ENCODE data around the gene FAHD1.
A peak's percentile ranks its signal among the peaks of the same experiment; 100 is the strongest.
"Not testable (repeated sequence)": the region's sequence is repeated elsewhere in the genome, so short reads cannot be mapped to it uniquely, and the experiment has no call there.

Gene FAHD1

DNA sequence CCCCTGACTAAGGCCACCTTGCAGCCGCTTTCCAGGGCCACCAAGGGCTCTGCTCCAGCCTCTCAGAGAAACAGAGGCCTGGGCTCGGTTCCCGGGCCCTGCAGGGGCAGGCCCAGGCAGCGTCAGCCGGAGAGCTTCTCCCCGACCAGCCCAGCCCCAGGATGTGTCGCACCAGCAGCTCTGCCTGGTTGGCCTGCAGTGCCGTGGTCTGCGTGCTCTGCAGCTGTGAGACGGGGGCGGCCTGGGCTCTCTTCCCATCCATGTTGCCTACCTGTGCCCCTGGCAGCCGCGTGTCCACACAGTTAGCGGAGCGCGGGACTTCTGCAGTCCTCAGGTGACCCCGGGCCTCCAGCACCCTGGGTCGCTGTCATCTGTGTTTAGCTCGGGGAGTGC, 38.3 kb upstream of the FAHD1 start:
- no peak for DNase-seq (ENCODE audit: low read depth in 3 of 3, low spot score in 1 of 3)

DNA sequence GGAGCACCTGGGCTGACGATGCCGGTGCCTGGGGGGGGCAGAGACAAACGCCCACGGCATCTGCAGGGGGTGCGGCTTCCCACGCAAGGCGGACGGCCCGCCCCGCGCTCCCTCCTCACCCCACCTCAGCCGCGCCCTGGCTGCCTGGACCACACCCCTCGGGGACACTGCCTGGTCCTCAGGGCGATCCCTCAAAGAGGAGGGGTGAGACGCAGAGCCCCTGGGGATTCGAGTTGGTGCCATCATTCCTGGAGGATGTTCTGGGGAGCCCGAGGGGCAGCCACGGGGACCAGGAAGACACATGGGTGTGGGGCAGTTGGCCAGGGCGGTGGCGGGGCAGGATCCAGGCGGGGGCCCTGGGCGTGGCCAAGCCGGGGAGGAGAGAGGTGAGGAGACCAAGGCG, 37.4 kb upstream of the FAHD1 start:
- DNase-seq (ENCODE audit: low read depth in 3 of 3, low spot score in 1 of 3), result no peak

DNA sequence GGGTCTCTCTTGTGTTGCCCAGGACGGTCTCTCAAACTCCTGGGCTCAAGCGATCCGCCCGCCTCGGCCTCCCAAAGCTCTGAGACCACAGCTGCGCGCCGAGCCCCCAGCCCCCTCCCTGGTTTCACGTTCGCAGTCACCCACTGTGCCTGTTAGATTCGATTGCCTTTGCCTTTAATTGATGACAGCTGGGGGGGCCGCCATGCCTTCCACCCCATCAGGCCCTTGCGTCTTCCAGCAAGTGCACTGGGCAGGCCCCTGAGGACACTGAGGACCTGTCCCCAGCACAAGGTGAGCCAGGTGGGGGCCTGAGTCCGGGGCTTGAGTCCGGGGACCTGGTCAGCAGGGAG, 36.8 kb upstream of the FAHD1 start:
- no peak for DNase-seq (ENCODE audit: low read depth in 3 of 3, low spot score in 1 of 3)

DNA sequence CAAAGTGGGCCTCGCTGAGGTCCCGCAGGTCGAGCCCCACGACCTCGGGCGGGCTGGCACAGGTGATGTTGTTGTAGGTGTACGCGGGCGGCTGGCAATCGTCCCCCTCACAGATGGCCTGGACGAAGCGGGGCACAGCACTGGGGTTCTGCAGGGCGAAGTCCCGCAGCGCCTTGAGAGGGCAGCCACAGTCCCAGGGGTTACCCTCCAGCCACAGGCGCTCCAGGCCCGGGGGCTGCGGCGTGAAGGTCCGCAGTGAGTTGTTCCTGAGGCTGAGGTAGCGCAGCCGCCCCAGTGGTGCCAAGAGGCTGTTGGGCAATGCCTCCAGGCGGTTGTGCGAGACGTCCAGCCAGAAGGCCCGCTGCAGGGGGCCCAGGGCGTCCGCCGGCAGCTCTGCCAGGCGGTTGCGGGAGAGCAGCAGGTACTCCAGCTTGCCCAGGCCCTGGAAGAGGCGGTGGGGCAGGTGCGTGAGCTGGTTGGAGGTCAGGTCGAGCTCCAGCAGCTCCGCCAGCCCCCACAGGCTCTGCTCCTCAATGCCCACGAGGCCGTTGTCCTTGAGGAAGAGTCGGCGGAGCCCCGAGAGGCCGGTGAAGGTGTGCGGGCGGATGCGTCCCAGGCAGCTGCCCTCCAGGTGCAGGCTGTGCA, 36.3 kb upstream of the FAHD1 start:
- no peak for DNase-seq (ENCODE audit: low read depth in 3 of 3, low spot score in 1 of 3)

DNA sequence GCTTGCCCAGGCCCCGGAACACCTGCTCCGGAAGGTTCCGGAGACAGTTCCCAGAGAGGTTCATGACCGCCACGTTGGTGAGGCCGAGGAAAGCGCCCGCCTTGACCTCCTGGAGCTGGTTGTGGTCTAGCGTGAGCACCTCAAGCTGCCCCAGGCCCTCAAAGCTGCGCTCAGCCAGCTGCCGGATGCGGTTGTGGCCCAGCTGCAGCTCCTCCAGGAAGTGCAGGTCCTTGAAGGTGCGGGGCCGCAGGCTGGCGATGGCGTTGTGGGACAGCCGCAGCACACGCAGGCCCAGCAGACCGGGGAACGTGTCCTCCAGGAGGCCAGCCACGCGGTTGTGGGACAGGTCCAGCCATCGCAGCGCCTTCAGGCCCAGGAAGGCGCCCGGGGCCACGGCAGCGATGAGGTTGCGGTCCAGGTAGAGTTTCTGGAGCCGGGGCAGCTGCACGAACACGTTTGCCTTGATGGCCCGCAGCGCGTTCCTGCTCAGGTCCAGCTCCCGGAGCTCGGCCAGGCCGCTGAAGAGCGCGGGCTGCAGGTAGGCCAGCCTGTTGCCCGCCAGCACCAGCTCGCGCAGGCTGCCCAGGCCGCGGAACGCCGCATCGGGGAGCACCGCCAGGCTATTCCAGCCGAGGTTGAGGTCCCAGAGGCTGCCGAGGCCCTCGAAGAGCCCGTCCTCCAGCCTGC, 35.6 kb upstream of the FAHD1 start:
- DNase-seq (ENCODE audit: low read depth in 3 of 3, low spot score in 1 of 3), result no peak

DNA sequence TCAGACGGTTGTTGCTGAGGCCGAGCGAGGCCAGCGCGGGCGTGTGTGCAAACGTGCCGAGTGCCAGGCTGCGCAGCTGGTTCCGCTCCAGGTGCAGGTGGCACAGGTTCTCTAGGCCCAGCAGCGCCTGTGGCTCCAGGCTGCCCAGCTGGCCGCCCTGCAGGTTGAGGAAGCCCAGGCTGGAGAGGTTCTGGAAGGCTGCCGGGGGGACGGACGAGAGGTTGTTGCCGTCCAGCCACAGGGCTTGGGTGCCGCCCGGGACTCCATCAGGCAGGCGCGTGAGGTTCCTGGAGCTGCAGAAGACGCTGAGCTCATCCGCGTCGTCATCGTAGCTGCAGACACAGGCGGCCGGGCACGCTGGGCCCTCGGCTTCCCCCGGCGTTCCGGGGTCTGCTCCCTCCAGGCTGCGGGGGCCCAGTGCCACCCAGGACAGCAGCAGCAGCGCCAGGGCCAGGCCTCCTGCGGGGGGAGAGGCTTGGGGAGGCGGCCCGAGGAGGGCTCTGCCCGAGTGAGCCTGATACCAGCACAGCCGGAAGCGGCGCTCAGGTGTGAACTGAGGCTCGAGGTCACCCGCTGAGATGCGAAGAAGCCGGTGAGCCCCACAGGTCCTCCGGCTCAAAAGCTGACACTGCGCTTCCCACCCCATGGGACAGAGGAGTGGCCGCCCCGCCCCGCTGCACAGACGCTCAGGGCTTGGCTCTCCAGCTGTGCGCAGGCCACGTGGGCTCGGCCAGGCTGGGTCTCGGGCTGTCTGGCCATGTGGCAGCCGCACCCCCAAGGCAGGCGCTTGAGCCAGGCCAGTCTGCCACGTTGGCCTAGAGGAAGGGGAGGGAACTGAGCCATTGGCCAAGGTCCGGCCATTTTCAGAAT, 34.8 kb upstream of the FAHD1 start:
- DNase-seq (ENCODE audit: low read depth in 3 of 3, low spot score in 1 of 3), result no peak

DNA sequence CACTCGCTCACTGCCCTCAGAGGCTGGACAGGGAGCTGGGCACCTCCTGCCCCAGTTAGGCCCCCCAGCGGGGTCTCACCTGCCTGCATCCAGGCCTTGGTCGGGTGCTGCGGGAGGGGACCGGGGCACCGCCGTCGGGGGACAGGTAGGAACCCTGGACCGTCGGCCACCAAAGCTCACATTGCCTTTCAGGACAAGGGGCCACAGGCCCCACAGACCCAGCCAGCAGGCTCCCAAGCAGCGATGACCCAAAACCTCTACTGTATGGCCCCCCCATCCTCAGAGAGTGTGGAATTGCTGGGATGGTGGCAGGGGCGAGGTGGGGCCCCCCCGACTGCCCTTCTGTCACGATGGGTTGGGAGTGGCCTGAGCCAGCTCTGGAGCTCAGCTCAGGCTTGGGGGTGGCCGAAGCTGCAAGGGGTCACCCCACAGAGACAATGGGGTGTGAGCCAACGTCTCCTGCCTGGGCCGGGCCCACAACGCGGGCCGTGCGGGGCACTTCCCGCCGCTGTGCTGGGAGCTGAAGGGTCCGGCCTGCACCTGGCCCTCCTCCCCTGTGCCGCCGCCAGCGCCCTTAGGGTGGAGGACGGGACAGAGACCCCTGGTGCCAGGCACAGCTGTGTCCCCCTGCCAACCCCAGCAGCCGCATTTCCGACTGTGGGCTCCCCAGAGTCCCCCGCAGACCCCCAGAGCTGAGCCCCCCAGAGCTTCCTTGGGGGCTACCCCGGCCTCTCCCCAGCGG, 34.0 kb upstream of the FAHD1 start:
- no peak for DNase-seq (ENCODE audit: low read depth in 3 of 3, low spot score in 1 of 3)

DNA sequence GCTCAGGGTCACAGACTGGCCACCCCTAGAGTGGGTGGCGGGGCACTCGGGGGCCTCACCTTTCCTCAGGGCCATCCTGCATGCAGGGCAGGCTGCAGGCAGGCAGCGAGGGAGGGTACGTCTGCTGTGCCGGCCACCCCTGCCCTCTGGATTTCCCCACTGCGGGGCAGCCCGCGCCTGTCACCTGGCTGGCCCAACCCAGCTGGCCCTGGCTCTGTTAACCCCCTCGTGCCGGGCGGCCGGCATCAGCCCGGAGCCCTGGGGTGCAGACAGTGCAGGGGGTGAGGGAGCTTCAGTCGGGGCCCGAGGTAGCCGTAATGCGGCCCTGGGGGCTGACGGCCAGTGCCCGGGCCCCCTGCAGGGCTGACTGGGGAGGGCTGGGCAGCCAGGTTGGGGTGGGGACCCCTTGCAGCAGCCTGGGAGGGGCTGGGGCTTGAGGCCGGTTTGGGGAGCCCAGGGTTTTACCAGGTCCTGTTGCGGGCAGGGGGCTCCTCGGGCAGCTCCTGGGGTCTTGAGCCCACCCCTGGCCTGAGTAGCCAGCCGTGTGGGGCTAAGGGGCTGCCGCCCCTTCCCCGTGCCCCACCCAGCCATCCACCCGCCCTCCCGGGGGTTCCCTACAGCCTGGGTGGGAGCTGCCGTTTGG, 33.3 kb upstream of the FAHD1 start, which contains the start of gene IGFALS:
IGFALS (minus strand) TSS at position 128 of the 643 bp plus-strand sequence; CDS start at position 75, 53 bp downstream.
- no peak for DNase-seq (ENCODE audit: low read depth in 3 of 3, low spot score in 1 of 3)

DNA sequence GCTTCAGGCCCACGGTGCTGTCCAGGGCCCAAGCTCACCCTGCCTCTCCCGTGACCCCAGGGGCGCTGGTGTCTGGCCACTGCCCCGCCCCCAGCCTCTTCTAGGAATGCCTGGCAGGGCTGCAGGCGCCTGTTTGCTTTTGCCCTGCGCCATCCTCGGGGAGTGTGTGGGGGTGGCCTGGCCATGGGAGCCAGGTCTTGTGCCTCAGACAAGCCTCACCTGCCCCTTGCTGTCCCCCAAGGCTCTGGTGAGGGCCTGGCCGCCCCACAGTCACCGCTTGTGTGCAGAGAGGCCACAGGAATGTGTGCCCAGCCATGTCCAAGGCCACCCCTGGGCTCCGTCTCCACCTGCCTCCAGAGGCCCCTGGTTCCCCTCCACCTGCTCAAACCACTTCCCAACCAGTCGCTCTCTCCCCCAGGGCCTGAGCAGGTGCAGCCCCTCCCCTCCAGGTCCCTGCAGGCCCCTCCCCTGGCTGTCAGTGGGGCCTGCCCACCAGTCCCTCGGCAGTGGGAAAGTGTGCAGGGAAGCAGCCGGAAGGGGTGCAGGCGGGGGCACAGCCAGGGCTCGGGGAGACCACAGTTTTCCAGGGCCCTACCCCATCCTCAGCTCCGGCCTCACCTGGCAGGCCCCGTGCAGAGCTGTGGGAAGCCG, 32.7 kb upstream of the FAHD1 start:
- DNase-seq (ENCODE audit: low read depth in 3 of 3, low spot score in 1 of 3), result no peak

DNA sequence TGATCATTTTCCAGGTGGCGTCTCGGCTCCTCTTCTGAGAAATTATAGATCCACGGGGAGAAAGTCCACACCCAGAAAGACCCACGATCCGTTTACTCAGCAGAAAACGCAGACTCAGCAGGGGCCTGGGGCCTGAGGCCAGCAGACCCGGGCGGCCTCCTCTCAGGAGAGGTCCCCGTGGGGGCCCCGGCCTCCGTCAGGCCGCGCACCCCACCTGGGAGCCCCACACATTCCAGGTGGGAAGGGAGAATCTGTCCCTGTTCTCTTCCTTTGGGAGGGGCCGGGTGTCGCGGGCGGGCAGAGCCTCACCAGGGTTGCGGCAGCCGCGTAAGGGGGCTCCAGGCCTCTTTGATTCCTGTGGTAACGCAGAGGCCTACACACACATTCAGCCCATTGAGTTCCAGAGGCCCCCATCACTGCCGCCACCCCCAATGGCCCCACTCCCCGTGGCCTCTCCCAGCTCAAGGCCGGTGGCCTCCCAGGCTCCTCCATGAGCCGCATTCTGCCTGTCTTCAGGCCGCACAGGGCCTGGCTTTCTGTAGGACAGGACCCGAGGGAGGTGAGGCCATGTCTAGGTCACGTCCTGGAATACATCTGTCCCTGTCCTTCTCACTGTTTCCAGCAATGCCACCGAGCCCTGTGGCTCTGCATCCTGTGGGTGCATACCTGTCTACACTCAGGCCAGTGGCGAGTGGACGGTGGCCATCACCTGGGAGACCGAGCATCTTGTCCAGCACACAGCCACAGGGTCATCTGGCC, 31.9 kb upstream of the FAHD1 start:
- no peak for DNase-seq (ENCODE audit: low read depth in 3 of 3, low spot score in 1 of 3)

DNA sequence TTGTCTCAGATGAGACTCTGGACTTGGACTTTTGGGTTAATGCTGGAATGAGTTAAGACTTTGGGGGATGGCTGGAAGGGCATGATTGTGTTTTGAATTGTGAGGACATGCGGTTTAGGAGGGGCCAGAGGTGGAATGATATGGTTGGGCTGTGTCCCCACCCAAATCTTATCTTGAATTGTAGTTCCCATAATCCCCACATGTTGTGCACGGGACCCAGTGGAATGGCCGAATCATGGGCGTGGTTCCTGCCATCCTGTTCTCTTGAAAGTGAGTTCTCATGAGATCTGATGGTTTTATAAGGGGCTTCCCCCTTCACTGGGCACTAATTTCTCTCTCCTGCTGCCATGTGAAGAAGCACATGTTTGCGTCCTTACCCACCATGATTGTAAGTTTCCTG, 27.7 kb upstream of the FAHD1 start:
- DNase-seq (ENCODE audit: low read depth in 3 of 3, low spot score in 1 of 3), result not testable (repeated sequence)

DNA sequence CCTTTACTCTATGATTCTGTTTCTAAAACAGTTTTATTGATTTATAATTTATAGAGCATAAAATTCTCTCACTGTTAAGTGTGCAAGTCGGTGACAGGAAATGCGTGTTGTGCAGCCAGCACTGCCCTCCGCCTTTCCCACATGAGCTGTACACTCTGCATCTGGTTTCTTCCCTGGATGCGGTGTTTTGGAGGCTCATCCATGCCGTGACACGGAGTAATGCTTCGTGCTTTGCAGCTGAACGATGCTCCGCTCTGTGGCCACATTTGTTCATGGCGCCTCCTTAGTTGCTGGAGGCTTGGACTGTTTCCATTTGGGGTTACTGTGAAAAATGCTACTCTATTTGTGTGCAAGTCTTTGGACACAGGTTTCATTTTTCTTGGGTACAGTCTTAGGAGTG, 26.3 kb upstream of the FAHD1 start:
- no peak for DNase-seq (ENCODE audit: low read depth in 3 of 3, low spot score in 1 of 3)

DNA sequence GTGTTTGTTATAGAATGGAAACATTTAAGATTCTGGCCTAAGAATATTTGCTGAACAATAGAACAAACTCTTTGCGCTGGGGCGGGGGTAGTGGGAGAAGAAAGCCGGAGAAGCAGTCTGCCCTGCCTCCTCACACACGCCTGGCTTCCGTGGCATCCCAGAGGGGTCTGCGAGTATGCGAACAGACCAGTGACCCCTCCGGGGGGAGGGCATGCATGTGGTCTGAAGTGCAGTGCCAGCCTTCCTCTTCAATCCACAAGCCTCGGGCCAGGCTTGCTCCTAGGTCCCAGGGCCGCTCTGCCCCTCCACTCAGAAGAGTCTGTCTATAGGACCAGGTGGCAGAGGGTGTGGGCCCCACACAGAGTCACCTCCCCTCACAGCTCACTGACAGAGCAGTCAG, 19.4 kb upstream of the FAHD1 start:
- no peak for DNase-seq (ENCODE audit: low read depth in 3 of 3, low spot score in 1 of 3)

DNA sequence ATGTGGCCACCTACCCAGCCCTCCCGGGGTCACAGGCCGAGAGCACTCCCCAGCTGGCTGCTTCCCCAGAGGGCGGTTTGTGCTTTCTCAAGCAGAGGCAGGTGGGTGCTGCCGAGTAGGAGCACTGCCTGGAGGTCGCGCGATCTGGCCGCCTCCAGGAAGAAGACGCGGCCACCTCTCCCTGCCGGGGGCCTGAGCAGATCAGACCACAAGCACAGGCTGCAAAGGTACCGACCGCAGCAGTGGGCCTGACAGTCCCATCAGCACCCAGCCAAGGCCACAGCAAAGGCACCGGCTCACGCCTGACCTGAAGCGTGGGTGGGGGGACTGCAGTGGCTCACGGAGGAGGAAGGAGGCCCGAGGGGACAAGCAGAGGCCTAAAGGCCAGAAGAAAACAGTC, 18.3 kb upstream of the FAHD1 start:
- DNase-seq (ENCODE audit: low read depth in 3 of 3, low spot score in 1 of 3), result no peak

DNA sequence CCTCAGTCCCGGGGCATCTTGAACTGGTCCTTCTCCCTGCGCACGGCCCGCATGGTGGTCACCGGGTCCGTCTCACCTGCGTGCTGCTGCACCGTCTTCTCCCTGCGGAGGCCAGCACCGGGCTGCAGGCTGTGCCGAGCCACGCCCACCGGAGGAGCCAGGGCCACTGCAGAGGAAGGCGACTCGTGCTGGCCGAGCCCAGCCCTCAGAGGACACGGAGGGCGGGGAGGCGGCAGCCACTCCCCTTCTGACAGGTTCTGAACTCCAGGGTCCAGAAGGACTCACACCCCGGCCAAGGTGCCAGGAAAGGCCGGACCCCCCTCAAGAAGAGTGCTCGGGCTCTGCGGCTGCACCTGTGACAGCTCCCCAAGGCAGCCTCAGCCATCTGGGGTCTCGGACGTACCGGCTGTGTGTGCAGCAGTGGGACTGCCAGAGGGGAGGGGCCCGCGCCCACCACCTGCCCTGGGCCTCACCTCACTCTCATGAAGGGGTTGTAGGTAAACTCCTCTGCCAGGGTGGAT, 17.7 kb upstream of the FAHD1 start:
- DNase-seq (ENCODE audit: low read depth in 3 of 3, low spot score in 1 of 3), result no peak

DNA sequence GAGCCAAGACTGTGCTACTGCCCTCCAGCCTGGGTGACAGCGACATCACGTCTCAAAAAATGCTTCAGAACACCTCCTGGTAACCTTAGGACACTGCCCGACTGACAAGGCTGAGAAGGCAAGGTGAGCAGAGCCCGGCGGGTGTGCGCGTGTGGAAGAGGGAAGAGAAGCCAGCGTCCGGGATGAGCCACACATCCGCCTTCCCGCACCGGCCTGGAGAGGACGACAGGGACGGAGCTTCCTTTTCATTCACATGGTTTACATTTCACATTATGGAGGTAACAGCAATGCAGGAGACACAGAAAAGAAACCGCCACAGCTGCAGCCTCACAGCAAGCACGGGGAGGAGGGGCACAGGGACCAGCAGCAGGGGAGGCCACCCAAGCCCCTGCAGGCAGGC, 16.9 kb upstream of the FAHD1 start:
- DNase-seq (ENCODE audit: low read depth in 3 of 3, low spot score in 1 of 3), result no peak

DNA sequence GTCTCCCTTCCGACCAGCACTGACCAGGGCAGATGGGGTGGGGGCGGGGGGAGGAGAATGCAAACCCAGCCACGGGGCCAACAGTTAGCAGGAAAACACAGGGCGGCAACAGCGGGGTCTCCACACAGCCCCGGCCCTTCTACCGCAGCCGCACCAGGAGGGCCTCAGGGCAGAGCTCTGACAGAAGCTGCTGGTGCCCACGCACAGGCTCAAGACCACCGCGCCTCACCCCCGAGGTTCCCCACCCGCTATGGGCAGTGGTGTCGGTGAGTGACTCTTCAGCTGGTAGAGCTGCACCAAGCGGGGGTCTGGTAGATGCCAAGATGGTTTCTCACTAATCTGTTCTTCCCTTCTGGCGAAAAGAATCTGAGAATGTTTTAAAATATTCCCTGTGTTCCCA, 16.5 kb upstream of the FAHD1 start:
- DNase-seq (ENCODE audit: low read depth in 3 of 3, low spot score in 1 of 3), result no peak

DNA sequence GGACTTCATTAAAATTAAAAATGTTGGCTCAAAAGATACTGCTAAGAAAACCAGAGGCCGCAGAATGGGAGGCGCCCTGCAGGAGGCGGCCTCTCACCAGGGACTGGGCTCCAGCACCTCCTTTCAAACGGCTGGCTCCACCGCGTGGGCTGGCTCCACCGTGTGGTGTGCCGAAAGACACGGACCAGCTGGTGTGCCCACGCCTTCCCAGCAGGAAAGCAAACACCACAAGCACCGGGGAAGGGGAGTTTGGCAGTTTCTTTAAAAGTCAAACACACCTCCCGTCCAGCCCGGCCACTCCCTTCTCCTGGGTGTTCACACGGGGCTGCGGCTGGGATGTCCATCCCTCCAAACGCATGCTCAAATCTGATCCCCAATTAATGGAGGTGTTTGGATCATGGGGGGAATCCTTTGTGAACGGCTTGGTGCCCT, 14.3 kb upstream of the FAHD1 start:
- peak in 2 of 3 donors; percentile 24 to 26 for DNase-seq (ENCODE audit: low read depth in 3 of 3, low spot score in 1 of 3)

DNA sequence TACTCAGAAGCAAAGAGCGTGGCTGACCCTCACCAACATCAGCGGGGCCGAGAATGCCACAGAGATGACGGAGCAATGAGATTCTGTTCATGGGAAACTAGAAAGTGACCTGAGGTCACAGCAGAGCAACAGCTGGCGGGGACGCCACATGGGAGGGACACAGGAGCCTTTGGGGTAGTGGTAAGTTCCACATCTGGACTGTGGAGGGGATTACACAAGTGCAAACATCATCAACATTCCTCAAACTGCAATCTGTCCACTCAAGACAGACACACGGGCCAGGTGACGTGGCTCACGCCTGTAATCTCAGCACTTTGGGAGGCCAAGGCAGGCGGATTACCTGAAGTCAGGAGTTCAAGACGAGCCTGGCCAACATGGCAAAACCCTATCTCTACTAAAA, 11.5 kb upstream of the FAHD1 start:
- DNase-seq (ENCODE audit: low read depth in 3 of 3, low spot score in 1 of 3), result no peak

Data from stimulated activated CD4-positive, alpha-beta T cell treated with anti-CD3 and anti-CD28 coated beads, TNF-alpha, amount 100 ng/mL, for 1 hour (primary cell).